HG02852 (cell line): ENCODE results near the gene PCSK1N.

Experiments
- ATAC-seq: cut with Tn5 transposase; IDR thresholded peaks from one replicate; pipeline ENCODE4 v1.9.1; 2021; ENCODE audit warnings: mild to moderate bottlenecking, moderate library complexity; ENCODE audit not compliant: unreplicated experiment

The PCSK1N gene

GRCh38 chrX:48791063-48791820, 44.2 kb downstream of the PCSK1N start:
- ATAC-seq: no peak

GRCh38 chrX:48790477-48790876, 44.9 kb downstream of the PCSK1N start:
- no peak for ATAC-seq

DNA sequence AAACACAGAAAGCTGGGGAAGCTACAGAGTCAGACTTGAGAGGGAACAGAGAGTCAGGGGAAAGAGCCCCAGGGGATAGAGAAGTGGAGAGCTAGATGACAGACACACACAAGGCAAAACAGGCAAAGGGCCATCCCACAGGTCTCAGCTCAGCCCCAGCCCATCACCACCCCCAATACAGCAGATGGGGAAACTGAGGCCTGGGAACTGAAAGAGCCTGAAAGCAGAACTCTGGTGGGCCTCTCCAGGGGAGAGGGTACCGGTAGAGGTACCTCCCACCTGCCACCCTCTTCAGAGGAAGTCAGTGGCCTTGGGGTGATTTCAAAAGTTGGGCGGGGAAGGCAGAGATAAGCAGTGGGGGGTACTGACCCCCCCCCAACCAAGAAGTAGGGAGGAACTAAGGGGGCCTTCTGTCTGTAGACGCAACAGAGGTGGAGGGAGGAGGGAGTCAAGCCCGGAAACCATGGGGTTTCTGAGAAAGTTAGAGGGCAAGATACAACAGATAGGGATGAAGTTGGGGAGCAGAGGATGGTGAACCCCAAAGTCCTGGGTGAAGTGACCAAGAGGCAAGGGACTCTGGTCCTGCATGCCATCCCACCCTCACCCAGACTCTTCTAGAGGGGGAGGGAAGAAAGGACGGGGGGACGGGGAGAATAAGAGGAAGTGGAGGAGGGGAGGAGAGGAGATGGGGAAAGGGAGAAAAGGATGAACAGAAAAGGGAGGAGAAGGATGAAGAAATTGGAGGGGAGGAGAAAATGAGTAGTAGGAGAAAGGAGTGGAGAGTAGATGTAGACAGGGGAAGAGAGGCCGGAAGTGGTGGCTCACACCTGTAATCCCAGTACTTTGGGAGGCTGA, 45.8 kb downstream of the PCSK1N start:
- no peak for ATAC-seq

DNA sequence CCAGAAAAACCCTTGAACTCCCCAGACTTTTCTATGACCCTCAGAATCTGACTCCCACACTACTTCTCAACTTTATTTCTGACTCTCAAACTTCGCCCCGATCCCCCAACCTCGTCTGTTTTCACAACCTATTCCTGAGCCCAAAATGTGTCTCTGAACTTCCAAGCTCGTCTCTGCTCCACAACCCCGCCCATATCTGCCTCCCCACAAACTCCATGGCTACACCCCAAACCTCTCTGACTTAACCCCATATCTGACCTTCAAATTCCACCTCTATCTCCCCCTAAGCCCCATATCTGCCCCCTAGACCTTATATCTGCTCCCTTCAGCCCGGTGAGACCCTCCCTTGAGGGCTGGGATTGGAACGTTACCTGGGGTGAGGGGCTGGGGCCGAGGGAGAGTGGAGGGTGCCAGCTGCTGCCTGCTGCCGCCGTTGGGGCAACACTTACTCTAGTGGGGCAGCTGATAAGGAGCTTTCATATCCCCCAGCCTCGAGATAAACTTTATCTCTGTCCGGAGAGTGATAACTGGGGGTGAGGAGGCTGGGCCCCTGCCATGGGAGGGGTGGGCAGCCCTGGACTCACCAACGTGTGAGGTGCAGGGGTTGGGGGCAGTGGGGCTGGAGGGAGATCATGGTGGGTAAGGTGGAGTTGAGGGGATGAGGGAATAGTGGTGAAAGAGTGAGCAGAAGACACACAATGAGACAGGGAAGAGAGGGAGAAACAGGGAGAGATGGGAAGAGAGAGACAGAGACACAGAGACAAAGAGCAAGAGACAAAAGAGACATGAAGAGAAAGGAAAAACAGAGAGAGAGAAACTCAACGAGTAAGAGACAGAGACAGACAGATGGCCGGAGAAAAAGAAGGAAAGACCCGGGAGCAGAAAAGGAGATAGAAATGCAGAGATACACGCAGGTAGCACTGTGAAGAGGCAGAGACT, 47.6 kb downstream of the PCSK1N start:
- ATAC-seq: no peak

- no peak for ATAC-seq
These were observed 48.4 kb downstream of the PCSK1N start for GRCh38 chrX:48786825-48787504.

- no peak for ATAC-seq
These were observed 49.0 kb downstream of the PCSK1N start, which contains the start of gene GATA1 for GRCh38 chrX:48786341-48786800. TSS of gene GATA1 (plus strand) at chrX:48786590. CDS start at chrX:48791110, 4,520 bp downstream.

DNA sequence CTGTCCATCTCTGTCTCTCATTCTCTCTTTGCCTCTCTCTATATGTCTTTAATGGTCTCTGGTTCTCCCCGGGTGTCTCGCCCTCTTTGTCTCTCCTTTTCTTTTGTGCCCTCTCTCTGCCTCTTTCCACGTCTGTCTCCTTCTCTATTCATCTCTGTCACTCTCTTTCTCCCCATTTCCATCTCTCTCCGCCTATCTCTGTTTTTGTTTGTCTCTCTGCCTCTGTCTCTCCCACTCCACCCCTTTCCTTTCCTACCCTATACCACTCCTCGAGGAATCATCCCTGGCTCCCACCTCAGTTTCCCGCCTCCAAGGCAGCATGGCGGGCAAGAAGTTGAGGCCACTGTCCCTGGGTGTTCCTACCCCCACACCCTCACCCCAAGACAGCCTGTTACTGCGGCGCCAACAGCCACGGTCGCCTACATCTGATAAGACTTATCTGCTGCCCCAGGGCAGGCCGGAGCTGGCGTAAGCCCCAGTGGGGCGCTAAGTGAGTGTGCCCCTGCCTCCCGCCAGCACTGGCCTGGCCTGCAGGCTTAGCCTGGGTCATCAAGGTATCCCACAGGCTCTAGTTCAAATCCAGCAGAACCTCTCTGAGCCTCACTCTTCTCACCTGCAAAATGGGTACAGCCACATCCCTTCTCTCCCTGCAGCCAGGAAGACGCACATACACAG, 49.7 kb downstream of the PCSK1N start:
- ATAC-seq: no peak

GRCh38 chrX:48785186-48785539, 50.2 kb downstream of the PCSK1N start:
- no peak for ATAC-seq

DNA sequence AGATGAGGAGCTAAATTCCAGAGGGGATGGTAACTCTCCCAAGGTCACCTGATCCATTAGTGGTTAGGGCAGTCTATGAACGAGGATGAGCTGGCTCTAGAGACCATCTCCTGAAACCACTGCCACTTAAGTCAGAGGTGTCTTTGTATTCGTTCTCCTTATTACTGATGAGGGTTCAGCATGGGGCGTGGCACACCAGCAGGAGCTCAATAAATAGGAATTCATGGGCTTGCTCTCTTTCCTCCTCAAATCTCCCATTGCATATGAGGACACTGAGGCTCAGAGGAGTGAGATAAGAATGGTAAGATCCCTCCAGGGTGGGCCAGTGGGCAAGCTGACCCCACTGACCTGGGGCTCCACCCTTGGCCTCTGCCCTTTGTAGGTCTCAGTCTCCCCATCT, 50.7 kb downstream of the PCSK1N start:
- no peak for ATAC-seq

DNA sequence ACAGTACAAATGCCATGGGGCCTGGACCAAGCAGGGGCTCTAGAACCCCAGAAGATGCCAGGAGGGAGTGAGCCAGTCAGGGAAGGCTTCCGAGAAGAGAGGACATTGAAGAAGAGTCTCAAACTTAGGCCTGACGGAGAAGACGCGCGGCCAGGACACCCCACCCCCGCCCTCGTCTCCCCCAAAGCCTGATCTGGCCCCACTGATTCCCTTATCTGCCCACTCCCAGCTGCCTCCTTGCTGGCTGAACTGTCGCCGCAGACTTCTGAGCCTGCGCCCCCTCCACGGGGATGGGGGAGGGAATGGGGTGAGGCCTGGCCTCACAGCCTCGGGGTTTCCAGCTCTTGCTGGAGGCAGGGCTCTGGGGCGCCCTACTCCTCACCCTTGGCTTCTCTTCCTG, 52.6 kb downstream of the PCSK1N start:
- no peak for ATAC-seq

DNA sequence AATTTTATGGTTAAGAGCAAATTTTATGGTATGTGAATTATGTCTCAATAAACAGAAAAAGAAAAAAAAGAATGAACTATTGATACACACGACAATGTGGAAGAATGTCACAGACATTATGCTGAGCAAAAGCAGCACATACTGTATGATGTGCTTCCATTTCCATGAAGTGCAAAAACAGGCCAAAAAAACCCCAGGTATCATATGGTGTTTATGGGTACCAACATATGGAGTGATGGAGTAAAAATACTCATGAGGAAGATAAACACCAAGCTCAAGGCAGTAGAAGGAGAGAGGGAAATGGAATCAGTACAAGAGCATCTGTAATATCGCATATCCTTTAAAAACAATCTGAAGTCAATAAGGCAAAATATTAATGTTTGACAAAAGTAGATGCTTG, 53.2 kb downstream of the PCSK1N start:
- no peak for ATAC-seq

DNA sequence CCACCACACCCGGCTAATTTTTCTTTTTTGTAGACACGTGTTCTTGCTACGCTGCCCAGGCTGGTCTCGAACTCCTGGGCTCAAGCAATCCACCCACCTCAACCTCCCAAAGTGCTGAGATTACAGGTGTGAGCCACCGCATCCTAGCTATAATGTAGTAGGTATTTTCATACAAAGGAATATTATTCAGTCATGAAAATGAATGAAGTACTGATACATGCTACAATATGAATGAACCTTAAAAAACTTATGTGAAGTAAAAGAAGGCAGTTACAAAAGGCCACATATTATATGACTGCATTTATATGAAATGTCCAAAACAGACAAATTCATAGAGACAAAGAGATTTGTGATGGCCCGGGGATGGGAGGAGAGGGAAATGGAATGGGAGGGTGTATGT, 53.7 kb downstream of the PCSK1N start:
- ATAC-seq: no peak
